Calu3 (cell line): ENCODE results near the gene GPR162. TPM values are rescaled to one million over a fixed set of nuclear protein-coding genes. Genes with fewer than 3 reads are reported as not detected.
A peak's percentile ranks its signal among the peaks of the same experiment; 100 is the strongest.

Experiments
- BruUV-seq: library from RNA; stranded (reverse); fragments of 400-500 nt; replicated peaks from 2 replicates; lab custom pipeline; 2021; lab: Mats Ljungman, UMichigan
- CTCF ChIA-PET: fragments of 300-600 bp; sonication (Branson Sonifier 250); formaldehyde crosslinking; loops from one replicate; lab custom pipeline; 2022; ENCODE audit warnings: antibody characterized with exemption; lab: Charles Lee
- DNase-seq: peaks from one replicate; pipeline ENCODE4 v3.0.0; 2022
- H3K27ac Mint-ChIP-seq: one replicate; pipeline ENCODE4 v1.8.0; 2022; ENCODE audit warnings: mixed read lengths; ENCODE audit not compliant: unreplicated experiment
- H3K27me3 Mint-ChIP-seq: one replicate; pipeline ENCODE4 v1.8.0; 2022; ENCODE audit warnings: mixed read lengths; ENCODE audit not compliant: unreplicated experiment
- H3K36me3 Mint-ChIP-seq: one replicate; pipeline ENCODE4 v1.8.0; 2022; ENCODE audit warnings: mild to moderate bottlenecking, moderate library complexity, mixed read lengths; ENCODE audit not compliant: insufficient read depth, unreplicated experiment
- H3K4me1 Mint-ChIP-seq: one replicate; pipeline ENCODE4 v1.8.0; 2022; ENCODE audit warnings: mild to moderate bottlenecking, low read depth, mixed read lengths; ENCODE audit not compliant: unreplicated experiment
- H3K4me3 Mint-ChIP-seq: one replicate; pipeline ENCODE4 v1.8.0; 2022; ENCODE audit warnings: mild to moderate bottlenecking, low read depth, moderate library complexity, mixed read lengths; ENCODE audit not compliant: unreplicated experiment
- H3K9me3 Mint-ChIP-seq: one replicate; pipeline ENCODE4 v1.8.0; 2022; ENCODE audit warnings: low read depth, mixed read lengths; ENCODE audit not compliant: unreplicated experiment
- CTCF ChIP-seq: fragments of 200-600 bp; IDR thresholded peaks from one replicate; pipeline ENCODE4 v1.8.0; 2022; ENCODE audit warnings: antibody characterized with exemption; ENCODE audit not compliant: unreplicated experiment
- intact Hi-C: fragments of 100-400 bp; cut with micrococcal nuclease; formaldehyde crosslinking; loops from one replicate; pipeline ENCODE4 v1.10.0; 2022; ENCODE audit not compliant: unreplicated experiment
- total RNA-seq: library from RNA; stranded (reverse); gene quantifications from 2 replicates; pipeline ENCODE4 v1.2.3, GENCODE V29; 2022

Gene GPR162
- total RNA-seq, 1 experiment from 2014 or later, result not detected

DNA sequence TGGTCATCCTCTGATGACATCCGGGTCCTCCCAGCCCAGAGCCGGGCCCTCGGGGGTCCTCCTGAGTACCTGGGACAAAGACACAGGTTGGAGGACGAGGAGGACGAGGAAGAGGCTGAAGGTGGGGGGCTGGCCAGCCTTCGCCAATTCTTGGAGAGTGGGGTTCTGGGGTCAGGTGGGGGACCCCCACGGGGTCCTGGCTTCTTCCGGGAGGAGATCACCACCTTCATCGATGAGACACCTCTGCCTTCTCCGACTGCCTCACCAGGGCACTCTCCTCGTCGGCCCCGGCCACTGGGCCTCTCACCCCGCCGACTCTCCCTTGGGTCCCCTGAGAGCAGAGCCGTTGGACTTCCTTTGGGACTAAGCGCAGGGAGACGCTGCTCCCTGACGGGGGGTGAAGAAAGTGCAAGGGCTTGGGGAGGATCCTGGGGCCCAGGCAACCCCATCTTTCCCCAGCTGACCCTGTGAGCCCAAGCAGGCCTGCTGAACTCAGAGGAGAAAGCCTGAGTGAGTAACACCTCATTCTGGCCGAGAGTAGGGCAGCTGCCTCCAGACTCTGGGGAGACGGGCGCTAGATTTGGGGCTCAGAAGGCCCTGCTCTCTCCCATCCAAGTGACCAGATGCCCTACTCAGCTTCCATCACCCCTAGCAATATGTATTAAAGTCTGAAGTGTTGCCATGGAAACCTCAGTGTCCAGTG, 5.3 kb downstream of the GPR162 start:
- H3K36me3 Mint-ChIP-seq, result peaks cover 16% of the 10 kb centered on the region
- CTCF ChIA-PET, result interaction anchor here (1.0 kb wide), 1 partner anchor 74 kb away, joined by 4 read pairs; the partner anchor contains the start of gene MLF2
- intact Hi-C loops, result loop anchor here (5.0 to 10.0 kb wide), 2 partner anchors 212 to 275 kb away; no protein-coding TSS in a partner anchor
- BruUV-seq, result no TSS peak
- H3K27me3 Mint-ChIP-seq, result peaks cover 100% of the 10 kb centered on the region
- H3K9me3 Mint-ChIP-seq, result no peaks in the 10 kb centered on the region
- TF ChIP-seq CTCF, result no peak
- no peak for DNase-seq
- H3K27ac Mint-ChIP-seq, result peak overlapping the region; percentile 25
- H3K4me3 Mint-ChIP-seq, result peak overlapping the region; percentile 75
- H3K4me1 Mint-ChIP-seq, result peaks cover 16% of the 10 kb centered on the region

DNA sequence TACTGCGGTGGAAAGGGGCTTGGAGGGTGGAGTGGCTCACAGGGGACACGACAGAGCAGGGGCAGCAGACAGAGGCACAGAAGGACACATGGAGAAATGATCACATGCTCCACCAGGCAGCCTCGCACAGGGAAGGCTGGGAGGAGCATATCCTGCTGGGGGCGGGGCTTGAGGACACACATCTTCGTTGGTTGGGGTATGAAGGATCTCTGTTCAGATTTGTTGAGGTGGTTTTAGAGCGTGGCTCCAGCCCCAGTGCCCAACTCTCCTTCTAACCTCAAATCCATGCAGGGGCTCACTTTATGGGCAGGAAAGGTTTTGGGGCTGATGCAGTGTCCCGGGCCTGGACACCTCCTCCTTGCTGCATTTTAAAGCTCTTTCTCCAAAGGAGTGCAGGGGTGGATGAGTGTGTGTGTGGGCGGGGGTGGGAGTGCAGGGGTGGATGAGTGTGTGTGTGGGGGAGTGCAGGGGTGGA, 5.9 kb downstream of the GPR162 start:
- H3K9me3 Mint-ChIP-seq, result no peaks in the 10 kb centered on the region
- peaks cover 100% of the 10 kb centered on the region for H3K27me3 Mint-ChIP-seq
- DNase-seq, result peak; percentile 62
- no TSS peak for BruUV-seq
- CTCF ChIA-PET, result interaction anchor here (1.0 kb wide), 1 partner anchor 74 kb away, joined by 4 read pairs; the partner anchor contains the start of gene MLF2
- peak overlapping the region; percentile 75 for H3K4me3 Mint-ChIP-seq
- peaks cover 16% of the 10 kb centered on the region for H3K4me1 Mint-ChIP-seq
- intact Hi-C loops, result loop anchor here (5.0 to 10.0 kb wide), 2 partner anchors 213 to 275 kb away; no protein-coding TSS in a partner anchor
- H3K27ac Mint-ChIP-seq, result peak overlapping the region; percentile 25
- H3K36me3 Mint-ChIP-seq, result peaks cover 16% of the 10 kb centered on the region
- TF ChIP-seq CTCF, result no peak

DNA sequence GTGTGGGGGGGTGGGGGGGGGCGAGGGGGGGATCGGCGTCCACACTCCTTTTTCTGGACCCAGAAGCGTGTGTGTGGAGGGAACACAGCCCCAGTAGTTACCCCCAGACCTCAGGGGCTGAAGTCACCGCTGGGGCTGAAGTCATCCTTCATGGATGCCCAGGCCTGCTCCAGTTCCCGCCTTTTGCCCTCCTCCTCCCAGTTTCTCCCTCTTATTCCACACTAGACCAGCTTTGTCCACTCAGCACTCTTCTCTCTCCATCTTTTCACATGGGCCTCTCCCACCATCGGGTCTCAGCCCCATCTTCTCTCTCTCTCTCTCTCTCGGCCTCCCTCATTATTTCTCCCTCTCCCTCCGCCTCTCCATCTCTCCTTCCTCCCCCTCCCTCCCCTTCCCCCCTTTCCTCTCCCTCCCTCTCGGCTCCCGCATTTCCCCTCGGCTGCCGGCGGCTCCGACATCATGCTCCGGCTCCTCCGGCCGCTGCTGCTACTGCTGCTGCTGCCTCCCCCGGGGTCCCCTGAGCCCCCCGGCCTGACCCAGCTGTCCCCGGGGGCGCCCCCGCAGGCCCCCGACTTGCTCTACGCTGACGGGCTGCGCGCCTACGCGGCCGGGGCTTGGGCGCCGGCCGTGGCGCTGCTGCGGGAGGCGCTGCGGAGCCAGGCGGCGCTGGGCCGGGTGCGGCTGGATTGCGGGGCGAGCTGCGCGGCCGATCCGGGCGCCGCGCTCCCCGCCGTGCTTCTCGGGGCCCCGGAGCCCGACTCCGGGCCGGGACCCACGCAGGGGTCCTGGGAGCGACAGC, 6.6 kb downstream of the GPR162 start, which contains the start of gene P3H3:
TSS of gene P3H3 (plus strand) at position 426 of the 799 bp plus-strand sequence. CDS start at position 460, 34 bp downstream.
- H3K36me3 Mint-ChIP-seq, result peaks cover 16% of the 10 kb centered on the region

More for the DNA sequence above, 6.6 kb downstream of the GPR162 start, which contains the start of gene P3H3:
- H3K27me3 Mint-ChIP-seq, result peaks cover 97% of the 10 kb centered on the region
- no peak for TF ChIP-seq CTCF
- H3K4me1 Mint-ChIP-seq, result peaks cover 16% of the 10 kb centered on the region
- intact Hi-C loops, result loop anchor here (5.0 to 10.0 kb wide), 2 partner anchors 213 to 276 kb away; no protein-coding TSS in a partner anchor
- H3K27ac Mint-ChIP-seq, result peak within 1 kb of the TSS; percentile 25
- H3K9me3 Mint-ChIP-seq, result no peaks in the 10 kb centered on the region
- no peak for DNase-seq
- no TSS peak for BruUV-seq
- CTCF ChIA-PET, result interaction anchor here (1.8 kb wide), 1 partner anchor 62 kb away, joined by 4 read pairs; no protein-coding TSS in a partner anchor
- H3K4me3 Mint-ChIP-seq, result peak within 1 kb of the TSS; percentile 75
